ENCODE measurements around the gene TRIOBP. TPM values are rescaled to one million over a fixed set of nuclear protein-coding genes. Genes with fewer than 3 reads are reported as not detected.

Gene TRIOBP
- polyA plus RNA-seq, 1 experiment: 73.9 TPM

DNA sequence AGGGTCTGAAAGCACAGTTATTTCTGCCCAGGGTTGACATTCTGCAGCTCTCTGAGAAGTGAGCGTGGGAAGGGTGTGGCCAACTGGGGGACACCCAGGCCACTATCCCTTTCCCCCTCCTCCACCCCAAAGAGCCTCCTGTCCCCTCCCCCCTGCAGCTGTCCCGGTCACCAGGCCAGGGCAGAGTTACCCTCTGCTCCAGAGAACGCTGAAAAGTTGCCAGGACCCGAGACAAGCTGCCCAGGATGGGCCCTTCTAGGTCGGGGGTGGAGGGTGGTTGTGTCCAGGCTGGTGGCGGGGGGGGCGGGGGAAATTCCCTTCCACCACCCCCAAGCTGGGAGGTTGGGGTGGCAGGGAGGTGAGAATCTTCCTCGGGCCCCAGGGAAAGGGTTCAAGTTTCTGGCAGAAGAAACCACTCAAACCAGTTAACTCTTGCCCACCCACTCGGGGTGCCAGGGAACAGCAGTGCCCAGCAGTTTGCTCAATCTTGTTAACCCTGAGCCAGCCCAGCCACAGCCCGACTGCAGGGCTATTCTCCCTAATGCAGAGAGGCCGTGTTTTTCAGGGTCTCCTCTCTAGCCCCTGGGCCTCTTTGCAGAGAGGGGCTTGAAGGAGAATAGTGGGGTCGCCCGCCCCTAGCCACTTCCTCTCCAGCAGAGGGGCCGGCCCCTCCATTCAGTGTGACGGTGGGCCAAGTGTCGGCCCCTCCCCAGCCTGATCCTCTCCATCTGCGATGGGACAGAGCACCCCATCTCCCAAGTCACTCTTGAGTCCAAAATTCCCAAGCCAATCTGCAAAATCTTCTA, 20.7 kb upstream of the TRIOBP start:
- no peak for DNase-seq (ENCODE audit: low read depth)
- Histone ChIP-seq H3K4me3 (ENCODE audit: low read depth, low read length) (peak overlapping the region; percentile 93), H3K36me3 (ENCODE audit: control insufficient read depth, insufficient read depth, low read length) (peaks cover 17% of the 10 kb centered on the region), H3K27me3 (ENCODE audit: control insufficient read depth, insufficient read depth, low read length) (no peaks in the 10 kb centered on the region)
- ChIA-PET CTCF (interaction anchor here (1.0 to 15.5 kb wide), 7 partner anchors 15 to 116 kb away, joined by 3 to 265 read pairs (median 5); partner anchors contain the start of gene SH3BP1), POLR2A (interaction anchor here (0.7 to 2.1 kb wide), 7 partner anchors 15 to 132 kb away, joined by 3 to 16 read pairs (median 10); partner anchors contain the start of genes GCAT, GGA1 and PDXP)
- TF ChIP-seq, protein P1, sequence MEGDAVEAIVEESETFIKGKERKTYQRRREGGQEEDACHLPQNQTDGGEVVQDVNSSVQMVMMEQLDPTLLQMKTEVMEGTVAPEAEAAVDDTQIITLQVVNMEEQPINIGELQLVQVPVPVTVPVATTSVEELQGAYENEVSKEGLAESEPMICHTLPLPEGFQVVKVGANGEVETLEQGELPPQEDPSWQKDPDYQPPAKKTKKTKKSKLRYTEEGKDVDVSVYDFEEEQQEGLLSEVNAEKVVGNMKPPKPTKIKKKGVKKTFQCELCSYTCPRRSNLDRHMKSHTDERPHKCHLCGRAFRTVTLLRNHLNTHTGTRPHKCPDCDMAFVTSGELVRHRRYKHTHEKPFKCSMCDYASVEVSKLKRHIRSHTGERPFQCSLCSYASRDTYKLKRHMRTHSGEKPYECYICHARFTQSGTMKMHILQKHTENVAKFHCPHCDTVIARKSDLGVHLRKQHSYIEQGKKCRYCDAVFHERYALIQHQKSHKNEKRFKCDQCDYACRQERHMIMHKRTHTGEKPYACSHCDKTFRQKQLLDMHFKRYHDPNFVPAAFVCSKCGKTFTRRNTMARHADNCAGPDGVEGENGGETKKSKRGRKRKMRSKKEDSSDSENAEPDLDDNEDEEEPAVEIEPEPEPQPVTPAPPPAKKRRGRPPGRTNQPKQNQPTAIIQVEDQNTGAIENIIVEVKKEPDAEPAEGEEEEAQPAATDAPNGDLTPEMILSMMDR (IDR thresholded peaks at IDR 0.05; ENCODE audit: insufficient read depth, low read depth, low read length): no peak

DNA sequence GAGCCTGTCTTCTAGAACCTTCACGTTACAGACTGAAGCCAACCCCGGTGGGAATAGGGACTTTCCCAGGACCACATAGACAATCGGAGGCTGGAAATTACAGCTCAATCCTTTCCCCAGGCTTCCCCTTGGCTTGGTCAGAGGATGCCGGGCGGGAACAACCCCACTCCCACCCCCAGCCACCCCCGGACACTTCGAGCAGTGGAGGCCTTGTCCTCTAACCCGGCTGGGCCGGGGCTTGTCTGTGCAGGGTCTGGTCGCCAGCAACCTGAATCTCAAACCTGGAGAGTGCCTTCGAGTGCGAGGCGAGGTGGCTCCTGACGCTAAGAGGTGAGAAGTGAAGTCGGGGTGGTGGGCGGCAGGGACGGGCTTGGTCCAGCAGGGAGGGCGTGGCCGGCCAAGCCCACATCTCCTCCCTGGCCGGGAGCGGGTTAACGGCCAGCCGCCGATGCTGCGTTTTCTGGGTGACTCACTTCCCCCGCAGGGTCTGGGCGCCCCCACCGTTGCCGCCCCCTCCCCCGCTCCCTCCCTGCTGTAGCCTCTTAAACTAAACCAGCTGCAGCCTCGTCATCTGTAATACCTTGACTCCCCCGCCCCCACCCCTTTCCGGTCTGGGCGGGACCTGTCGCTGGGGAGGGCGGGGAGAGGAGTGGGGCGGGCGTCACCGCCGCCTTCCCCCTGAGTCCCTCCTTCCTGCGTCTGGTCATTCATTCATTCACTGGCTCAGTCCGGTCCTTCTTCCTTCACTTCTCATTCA, 19.9 kb upstream of the TRIOBP start:
- POLR2A ChIA-PET: interaction anchor here (0.6 to 2.0 kb wide), 4 partner anchors 19 to 132 kb away, joined by 3 to 19 read pairs (median 15); partner anchors contain the start of genes GGA1 and PDXP
- TF ChIP-seq, protein P1 (IDR thresholded peaks at IDR 0.05; ENCODE audit: insufficient read depth, low read depth, low read length): no peak
- Histone ChIP-seq H3K4me3 (ENCODE audit: low read depth, low read length) (peak overlapping the region; percentile 93), H3K27me3 (ENCODE audit: control insufficient read depth, insufficient read depth, low read length) (no peaks in the 10 kb centered on the region), H3K36me3 (ENCODE audit: control insufficient read depth, insufficient read depth, low read length) (peaks cover 17% of the 10 kb centered on the region)
- DNase-seq (ENCODE audit: low read depth): peak; percentile 87
- CTCF ChIA-PET: interaction anchor here (0.6 to 15.5 kb wide), 4 partner anchors 16 to 51 kb away, joined by 3 to 265 read pairs (median 4); partner anchors contain the start of gene SH3BP1

DNA sequence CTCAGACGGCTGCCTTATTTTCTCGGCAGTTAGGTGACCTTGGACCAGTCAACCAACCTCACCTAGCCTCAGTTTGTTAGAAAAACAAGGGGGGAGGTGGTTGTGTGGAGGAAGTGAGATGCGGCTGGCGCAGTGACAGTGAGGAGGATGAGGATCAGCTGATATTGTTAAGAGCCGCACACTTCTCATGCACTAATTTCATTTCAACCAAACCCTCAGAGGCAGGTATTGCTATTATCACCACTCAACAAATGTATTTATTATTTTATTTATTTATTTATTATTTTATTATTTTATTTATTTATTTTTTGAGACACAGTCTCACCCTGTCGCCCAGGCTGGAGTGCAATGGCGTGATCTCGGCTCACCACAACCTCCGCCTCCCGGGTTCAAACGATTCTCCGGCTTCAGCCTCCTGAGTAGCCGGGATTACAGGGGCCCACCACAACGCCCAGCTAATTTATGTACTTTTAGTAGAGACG, 19.3 kb upstream of the TRIOBP start:
- ChIA-PET POLR2A (interaction anchor here (0.6 to 0.7 kb wide), 2 partner anchors 19 to 131 kb away, joined by 14 to 19 read pairs; partner anchors contain the start of gene PDXP), CTCF (interaction anchor here (1.0 to 15.5 kb wide), 3 partner anchors 16 to 40 kb away, joined by 3 to 265 read pairs (median 6); partner anchors contain the start of gene SH3BP1)
- peaks cover 17% of the 10 kb centered on the region for H3K36me3 ChIP-seq (ENCODE audit: control insufficient read depth, insufficient read depth, low read length)
- H3K27me3 ChIP-seq (ENCODE audit: control insufficient read depth, insufficient read depth, low read length): no peaks in the 10 kb centered on the region
- H3K4me3 ChIP-seq (ENCODE audit: low read depth, low read length): peak overlapping the region; percentile 93
- no peak for DNase-seq (ENCODE audit: low read depth)
- TF ChIP-seq, protein P1 (IDR thresholded peaks at IDR 0.05; ENCODE audit: insufficient read depth, low read depth, low read length): no peak

DNA sequence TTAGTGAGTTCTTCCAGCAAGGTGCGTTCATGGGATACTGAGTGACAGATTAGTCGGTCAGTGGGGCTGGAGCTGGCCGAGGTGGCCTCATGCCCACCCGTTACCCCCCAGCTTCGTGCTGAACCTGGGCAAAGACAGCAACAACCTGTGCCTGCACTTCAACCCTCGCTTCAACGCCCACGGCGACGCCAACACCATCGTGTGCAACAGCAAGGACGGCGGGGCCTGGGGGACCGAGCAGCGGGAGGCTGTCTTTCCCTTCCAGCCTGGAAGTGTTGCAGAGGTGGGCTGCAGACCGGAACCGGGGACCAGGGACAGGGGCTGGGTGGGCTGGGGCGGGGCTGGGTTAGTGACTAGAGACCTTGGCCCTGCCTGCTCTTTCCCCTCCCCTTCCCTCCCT, 18.5 kb upstream of the TRIOBP start:
- CTCF ChIA-PET: interaction anchor here (1.7 to 15.5 kb wide), 2 partner anchors 17 to 34 kb away, joined by 6 to 265 read pairs; partner anchors contain the start of gene SH3BP1
- POLR2A ChIA-PET: no interaction called here
- TF ChIP-seq, protein P1 (IDR thresholded peaks at IDR 0.05; ENCODE audit: insufficient read depth, low read depth, low read length): no peak
- no peak for DNase-seq (ENCODE audit: low read depth)
- H3K4me3 ChIP-seq (ENCODE audit: low read depth, low read length): peak overlapping the region; percentile 93
- no peaks in the 10 kb centered on the region for H3K27me3 ChIP-seq (ENCODE audit: control insufficient read depth, insufficient read depth, low read length)
- H3K36me3 ChIP-seq (ENCODE audit: control insufficient read depth, insufficient read depth, low read length): peaks cover 17% of the 10 kb centered on the region

All from BJ (cell line).